Activated CD8-positive, alpha-beta memory T cell treated with anti-CD3 and anti-CD28 coated beads, Interleukin-2, amount 50 U/mL, for 24 hours (primary cell): ENCODE data around the gene P4HB.

ENCODE experiments used
- DNase-seq: peaks from one replicate; pipeline ENCODE4 v3.0.0-alpha.2; 2020; ENCODE audit errors: extremely low read depth

P4HB gene

GRCh38 chr17:81868674-81869220 is 8.4 kb upstream of the P4HB start:
- DNase-seq, result no peak

GRCh38 chr17:81867991-81868673 is 7.8 kb upstream of the P4HB start:
- no peak for DNase-seq

- no peak for DNase-seq
Measured at GRCh38 chr17:81867170-81867990, 7.0 kb upstream of the P4HB start.

GRCh38 chr17:81866440-81867169 is 6.3 kb upstream of the P4HB start:
- no peak for DNase-seq

GRCh38 chr17:81865733-81866439 is 5.6 kb upstream of the P4HB start:
- DNase-seq, result no peak

- DNase-seq, result no peak
Measured at GRCh38 chr17:81865358-81865732, 5.0 kb upstream of the P4HB start.

- no peak for DNase-seq
Measured at GRCh38 chr17:81863833-81864768, 3.8 kb upstream of the P4HB start.

GRCh38 chr17:81863123-81863675 is 2.9 kb upstream of the P4HB start:
- no peak for DNase-seq

GRCh38 chr17:81860756-81861568 is 627 bp upstream of the P4HB start:
- peak; percentile 97 for DNase-seq

GRCh38 chr17:81858967-81859905 is 1.1 kb downstream of the P4HB start:
- DNase-seq, result no peak

- DNase-seq, result no peak
Measured at GRCh38 chr17:81858170-81858966, 2.0 kb downstream of the P4HB start.

- DNase-seq, result no peak
Measured at GRCh38 chr17:81854974-81855774, 5.2 kb downstream of the P4HB start.

- no peak for DNase-seq
Measured at GRCh38 chr17:81852237-81852636, 8.1 kb downstream of the P4HB start.

GRCh38 chr17:81851423-81851822 is 8.9 kb downstream of the P4HB start:
- no peak for DNase-seq

- no peak for DNase-seq
Measured at GRCh38 chr17:81849457-81849856, 10.9 kb downstream of the P4HB start.
